ENCODE results near the gene APOBEC3G.

- TF ChIP-seq EP300 (IDR thresholded peaks at IDR 0.05) (no peak), POLR2A (IDR thresholded peaks at IDR 0.05; ENCODE audit: low read depth) (no peak)
- TF ChIP-seq, protein P1, sequence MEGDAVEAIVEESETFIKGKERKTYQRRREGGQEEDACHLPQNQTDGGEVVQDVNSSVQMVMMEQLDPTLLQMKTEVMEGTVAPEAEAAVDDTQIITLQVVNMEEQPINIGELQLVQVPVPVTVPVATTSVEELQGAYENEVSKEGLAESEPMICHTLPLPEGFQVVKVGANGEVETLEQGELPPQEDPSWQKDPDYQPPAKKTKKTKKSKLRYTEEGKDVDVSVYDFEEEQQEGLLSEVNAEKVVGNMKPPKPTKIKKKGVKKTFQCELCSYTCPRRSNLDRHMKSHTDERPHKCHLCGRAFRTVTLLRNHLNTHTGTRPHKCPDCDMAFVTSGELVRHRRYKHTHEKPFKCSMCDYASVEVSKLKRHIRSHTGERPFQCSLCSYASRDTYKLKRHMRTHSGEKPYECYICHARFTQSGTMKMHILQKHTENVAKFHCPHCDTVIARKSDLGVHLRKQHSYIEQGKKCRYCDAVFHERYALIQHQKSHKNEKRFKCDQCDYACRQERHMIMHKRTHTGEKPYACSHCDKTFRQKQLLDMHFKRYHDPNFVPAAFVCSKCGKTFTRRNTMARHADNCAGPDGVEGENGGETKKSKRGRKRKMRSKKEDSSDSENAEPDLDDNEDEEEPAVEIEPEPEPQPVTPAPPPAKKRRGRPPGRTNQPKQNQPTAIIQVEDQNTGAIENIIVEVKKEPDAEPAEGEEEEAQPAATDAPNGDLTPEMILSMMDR (IDR thresholded peaks at IDR 0.05), result no peak
These were observed 21.0 kb downstream of the APOBEC3G start for GRCh38 chr22:39098026-39098425.

All from esophagus muscularis mucosa (tissue), 4 donors.